HEK293T (cell line): ENCODE data around the gene BCL6B.

Source experiments
- CTCF ChIA-PET: fragments of 350-600 bp; formaldehyde crosslinking; extraction: SDS; loops from one replicate; lab custom pipeline; 2021; ENCODE audit warnings: antibody characterized with exemption, inconsistent platforms; lab: Yijun Ruan, JAX
- POLR2A ChIA-PET: fragments of 350-600 bp; formaldehyde crosslinking; extraction: SDS; loops from one replicate; lab custom pipeline; 2020; ENCODE audit warnings: antibody characterized with exemption, inconsistent platforms; lab: Yijun Ruan, JAX
- DNase-seq: peaks from one replicate; pipeline ENCODE4 v3.0.0; 2012; ENCODE audit warnings: mixed read lengths; ENCODE audit errors: extremely low spot score
- ARNT ChIP-seq: fragments of 450-650 bp; IDR thresholded peaks from 2 replicates; pipeline ENCODE4 v1.6.1; 2017; ENCODE audit warnings: mild to moderate bottlenecking
- BHLHE40 ChIP-seq: fragments of 450-650 bp; IDR thresholded peaks from 2 replicates; pipeline ENCODE4 v1.6.1; 2016; ENCODE audit warnings: mild to moderate bottlenecking, moderate library complexity, borderline replicate concordance
- CTBP1 ChIP-seq: fragments of 450-650 bp; IDR thresholded peaks from 2 replicates; pipeline ENCODE4 v1.6.1; 2016; ENCODE audit warnings: borderline replicate concordance
- ELF4 ChIP-seq: fragments of 450-650 bp; IDR thresholded peaks from 2 replicates; pipeline ENCODE4 v1.6.1; 2017; ENCODE audit warnings: antibody characterized with exemption
- FOXA1 ChIP-seq: fragments of 450-650 bp; IDR thresholded peaks from 2 replicates; pipeline ENCODE4 v1.6.1; 2016; ENCODE audit warnings: mild to moderate bottlenecking
- FOXK2 ChIP-seq: fragments of 450-650 bp; IDR thresholded peaks from 2 replicates; pipeline ENCODE4 v1.6.1; 2016; ENCODE audit warnings: mild to moderate bottlenecking
- FOXM1 ChIP-seq: fragments of 450-650 bp; IDR thresholded peaks from 2 replicates; pipeline ENCODE4 v1.6.1; 2017; ENCODE audit warnings: mild to moderate bottlenecking, borderline replicate concordance
- HDGF ChIP-seq: fragments of 450-650 bp; IDR thresholded peaks from 2 replicates; pipeline ENCODE4 v1.6.1; 2017; ENCODE audit warnings: antibody characterized with exemption, borderline replicate concordance
- L3MBTL2 ChIP-seq: fragments of 450-650 bp; conservative IDR thresholded peaks from 2 replicates; pipeline ENCODE4 v1.6.1; 2016; ENCODE audit warnings: mild to moderate bottlenecking
- LEF1 ChIP-seq: fragments of 450-650 bp; IDR thresholded peaks from 2 replicates; pipeline ENCODE4 v1.6.1; 2017; ENCODE audit warnings: mild to moderate bottlenecking, borderline replicate concordance
- NFRKB ChIP-seq: fragments of 450-650 bp; IDR thresholded peaks from 2 replicates; pipeline ENCODE4 v1.6.1; 2016; ENCODE audit warnings: mild to moderate bottlenecking, moderate library complexity
- SP1 ChIP-seq: fragments of 450-650 bp; IDR thresholded peaks from 2 replicates; pipeline ENCODE4 v1.6.1; 2017
- SUZ12 ChIP-seq: fragments of 450-650 bp; IDR thresholded peaks from 2 replicates; pipeline ENCODE4 v1.6.1; 2016; ENCODE audit warnings: mild to moderate bottlenecking
- TARDBP ChIP-seq: fragments of 450-650 bp; IDR thresholded peaks from 2 replicates; pipeline ENCODE4 v1.6.1; 2016
- ZNF384 ChIP-seq: fragments of 450-650 bp; IDR thresholded peaks from 2 replicates; pipeline ENCODE4 v1.6.1; 2016
- TF ChIP-seq, protein P1 (sequence below): fragments of 450-650 bp; IDR thresholded peaks from 2 replicates; pipeline ENCODE4 v1.6.1; 2016

Gene BCL6B

DNA sequence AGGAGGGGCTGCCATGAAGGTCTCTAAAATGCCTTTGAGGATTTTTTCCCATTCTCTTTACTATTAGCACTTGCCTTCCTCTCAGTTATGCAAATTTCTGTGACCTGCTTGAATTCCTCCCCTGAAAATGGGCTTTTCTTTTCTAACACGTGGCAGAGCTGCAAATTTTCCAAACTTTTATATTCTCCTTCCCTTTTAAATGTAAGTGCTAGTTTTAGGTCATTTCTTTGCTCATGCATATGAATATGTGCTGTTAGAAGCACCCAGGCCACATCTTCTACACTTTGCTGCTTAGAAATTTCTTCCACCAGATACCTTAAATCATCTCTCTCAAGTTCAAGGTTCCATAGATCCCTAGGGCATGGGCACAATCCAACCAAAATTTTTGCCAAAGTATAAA lies 45.4 kb downstream of the BCL6B start:
- DNase-seq, result no peak
- TF ChIP-seq ZNF384, result no peak
- no peak for TF ChIP-seq NFRKB
- TF ChIP-seq L3MBTL2, result no peak
- TF ChIP-seq FOXK2, result no peak
- no peak for TF ChIP-seq CTBP1
- no peak for TF ChIP-seq ELF4
- no peak for TF ChIP-seq LEF1
- TF ChIP-seq HDGF, result no peak
- CTCF ChIA-PET, result no interaction called here
- POLR2A ChIA-PET, result no interaction called here

DNA sequence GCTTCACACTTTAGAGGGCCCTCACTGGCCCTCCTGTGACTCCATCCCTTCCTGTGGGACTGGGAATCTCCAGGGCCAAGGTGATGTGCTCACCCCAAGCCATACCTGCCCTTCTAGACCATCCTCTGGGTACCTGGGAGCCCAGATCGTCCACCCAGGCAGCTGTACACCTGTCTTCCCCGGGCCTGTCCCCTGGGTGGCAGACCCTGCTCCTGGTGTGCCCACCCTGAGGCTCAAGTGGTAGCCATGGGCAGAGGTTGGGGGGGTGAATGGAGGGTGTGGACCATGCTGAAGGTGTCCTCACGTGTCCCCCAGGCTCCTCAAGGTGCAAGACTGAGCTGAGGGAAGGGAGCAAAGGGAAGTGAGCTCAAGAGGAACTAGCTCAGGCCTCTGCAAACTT lies 47.9 kb downstream of the BCL6B start:
- CTCF ChIA-PET, result no interaction called here
- POLR2A ChIA-PET, result no interaction called here
- TF ChIP-seq FOXK2 (no peak), HDGF (no peak), L3MBTL2 (no peak), FOXM1 (no peak), ARNT (no peak), LEF1 (no peak), ELF4 (no peak), FOXA1 (no peak), SP1 (no peak), NFRKB (no peak)
- TF ChIP-seq, protein P1, sequence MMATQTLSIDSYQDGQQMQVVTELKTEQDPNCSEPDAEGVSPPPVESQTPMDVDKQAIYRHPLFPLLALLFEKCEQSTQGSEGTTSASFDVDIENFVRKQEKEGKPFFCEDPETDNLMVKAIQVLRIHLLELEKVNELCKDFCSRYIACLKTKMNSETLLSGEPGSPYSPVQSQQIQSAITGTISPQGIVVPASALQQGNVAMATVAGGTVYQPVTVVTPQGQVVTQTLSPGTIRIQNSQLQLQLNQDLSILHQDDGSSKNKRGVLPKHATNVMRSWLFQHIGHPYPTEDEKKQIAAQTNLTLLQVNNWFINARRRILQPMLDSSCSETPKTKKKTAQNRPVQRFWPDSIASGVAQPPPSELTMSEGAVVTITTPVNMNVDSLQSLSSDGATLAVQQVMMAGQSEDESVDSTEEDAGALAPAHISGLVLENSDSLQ, result no peak
- no peak for DNase-seq

DNA sequence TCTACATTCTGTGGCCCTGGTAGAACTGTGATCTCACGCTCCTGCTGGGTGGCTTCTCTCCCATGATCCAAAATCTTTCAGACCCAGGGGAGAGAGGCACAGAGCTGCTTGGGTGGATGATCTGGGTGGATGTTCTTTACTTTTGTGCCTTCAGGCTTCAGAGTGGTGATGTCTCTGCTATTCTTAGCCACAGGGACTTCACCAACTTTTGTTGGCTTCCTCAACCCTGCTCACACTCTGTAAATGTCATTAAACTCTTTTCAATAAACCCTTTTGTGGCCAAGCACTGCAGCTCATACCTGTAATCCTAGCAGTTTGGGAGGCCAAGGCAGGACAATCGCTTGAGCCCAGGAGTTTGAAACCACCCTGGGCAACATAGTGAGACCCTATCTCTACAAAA lies 49.6 kb downstream of the BCL6B start:
- ChIA-PET CTCF (interaction anchor here (0.6 kb wide), 1 partner anchor 115 kb away, joined by 3 read pairs; no protein-coding TSS in a partner anchor), POLR2A (no interaction called here)
- TF ChIP-seq TARDBP (no peak), LEF1 (no peak), ZNF384 (no peak), NFRKB (no peak), CTBP1 (no peak), FOXA1 (no peak), BHLHE40 (no peak), FOXM1 (no peak), ELF4 (no peak), SUZ12 (no peak), ARNT (no peak), FOXK2 (no peak), HDGF (no peak), SP1 (no peak), L3MBTL2 (no peak)
- TF ChIP-seq, protein P1, result no peak
- DNase-seq, result no peak

DNA sequence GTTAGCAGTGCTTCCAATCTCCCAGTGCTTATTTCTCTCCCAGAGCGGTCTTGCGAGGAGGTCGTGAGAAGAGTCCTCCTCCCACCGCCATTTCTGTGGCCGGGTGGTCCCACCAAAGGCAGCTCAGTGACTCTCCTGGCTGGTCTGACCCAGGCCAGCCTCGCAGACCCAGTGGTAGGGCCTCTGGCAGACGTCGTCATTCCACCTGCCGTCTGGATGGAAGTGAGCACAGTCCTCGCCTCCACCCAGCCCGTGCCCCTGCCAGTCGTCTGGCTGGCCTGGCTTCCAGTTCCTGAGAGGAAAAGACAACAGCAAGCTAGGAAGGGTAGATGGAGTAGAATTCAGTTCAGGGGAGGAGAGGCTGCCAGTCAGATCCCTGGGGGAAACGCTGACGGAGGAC lies 52.1 kb downstream of the BCL6B start:
- DNase-seq, result no peak
- TF ChIP-seq SUZ12 (no peak), BHLHE40 (no peak), FOXK2 (no peak), ZNF384 (no peak), FOXA1 (no peak), ELF4 (no peak), SP1 (no peak), TARDBP (no peak), CTBP1 (no peak), FOXM1 (no peak)
- TF ChIP-seq, protein P1, result no peak
- POLR2A ChIA-PET, result interaction anchor here (1.3 kb wide), 1 partner anchor 9 kb away, joined by 4 read pairs; no protein-coding TSS in a partner anchor
- CTCF ChIA-PET, result no interaction called here

DNA sequence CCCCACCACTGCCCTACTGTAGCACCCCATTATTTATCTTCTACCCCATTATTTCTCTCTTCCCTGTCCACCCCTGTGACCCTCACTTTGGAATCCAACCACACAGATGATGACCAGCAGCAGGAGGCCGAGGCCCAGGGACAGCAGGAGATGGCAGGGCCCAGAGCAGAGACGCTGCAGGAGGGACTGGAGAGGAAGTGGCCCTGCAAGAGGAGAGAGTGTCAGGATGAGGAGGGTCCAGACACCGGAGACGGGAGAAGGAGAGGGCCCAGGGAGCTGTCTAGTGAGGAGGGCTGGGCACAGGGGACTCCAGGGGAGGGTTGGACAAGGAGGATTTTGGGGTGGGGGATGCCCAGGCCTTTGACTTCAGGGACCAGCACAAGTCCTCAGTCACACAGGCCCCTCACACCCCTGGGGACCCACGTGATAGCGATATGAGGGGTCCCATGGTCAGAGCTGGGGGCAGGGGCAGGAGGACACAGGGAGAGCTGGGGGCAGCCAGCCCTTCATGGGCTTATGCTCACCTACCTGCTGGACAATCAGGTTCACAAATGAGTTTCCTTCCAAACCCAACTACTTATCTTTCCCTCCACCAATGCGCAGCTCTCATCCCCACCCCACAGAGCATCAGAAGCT lies 55.2 kb downstream of the BCL6B start:
- no peak for DNase-seq
- POLR2A ChIA-PET, result no interaction called here
- TF ChIP-seq, protein P1, result no peak
- TF ChIP-seq BHLHE40 (no peak), FOXK2 (no peak)
- CTCF ChIA-PET, result no interaction called here

DNA sequence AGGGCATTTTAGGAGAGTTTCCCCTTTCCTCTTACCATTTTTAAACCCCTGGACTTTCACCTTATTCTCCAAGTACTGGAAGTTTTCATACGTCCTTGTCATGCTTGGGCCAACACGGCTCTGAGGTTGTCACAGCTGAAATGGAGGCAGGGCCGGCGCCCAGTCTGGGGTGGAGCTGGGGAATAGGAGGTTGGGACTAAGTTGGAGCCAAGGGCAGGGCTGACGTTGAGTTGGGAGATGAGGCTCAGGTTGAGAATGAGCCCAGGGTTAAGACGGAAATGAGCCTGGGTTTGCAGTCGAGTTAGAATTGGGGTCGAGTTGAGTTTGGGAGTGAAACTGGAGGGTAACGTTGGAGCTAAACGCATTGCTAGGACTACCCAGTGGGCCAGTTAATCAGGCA lies 55.9 kb downstream of the BCL6B start:
- ChIA-PET POLR2A (no interaction called here), CTCF (no interaction called here)
- TF ChIP-seq LEF1 (no peak), BHLHE40 (no peak), TARDBP (no peak), NFRKB (no peak), SUZ12 (no peak), FOXK2 (no peak), ZNF384 (no peak), ARNT (no peak), FOXA1 (no peak), SP1 (no peak), CTBP1 (no peak), ELF4 (no peak), L3MBTL2 (no peak), HDGF (no peak), FOXM1 (no peak)
- TF ChIP-seq, protein P1, result no peak
- no peak for DNase-seq
